Natural killer cell (primary cell): Measurements from ENCODE around the gene TTC28. TPM values are rescaled to one million over a fixed set of nuclear protein-coding genes. Genes with fewer than 3 reads are reported as not detected.

ENCODE experiments used
- ATAC-seq, 3 donors: fragments of 150-1000 bp in 2 of 3; fragments of 200-7000 bp in 1 of 3; cut with Tn5 transposase; 1 replicate in 1 of 3; 2 replicates in 2 of 3; pipeline ENCODE4 v1.10.0; 2021; ENCODE audit warnings: mild to moderate bottlenecking in 2 of 3, moderate library complexity in 2 of 3
- DNase-seq, 2 donors: peaks; one replicate each; pipeline versions ENCODE4 v3.0.0 to v3.0.0-alpha.2; 2013 to 2021; ENCODE audit warnings: mixed read lengths in 1 of 2
- H3K27ac ChIP-seq: one replicate; pipeline ENCODE4 v1.5.1; 2013; ENCODE audit warnings: mild to moderate bottlenecking, low read length
- H3K27me3 ChIP-seq: one replicate; pipeline ENCODE4 v1.6.1; 2013; ENCODE audit warnings: low read length; ENCODE audit not compliant: control insufficient read depth, insufficient read depth
- H3K36me3 ChIP-seq: one replicate; pipeline ENCODE4 v1.6.1; 2013; ENCODE audit warnings: low read length; ENCODE audit not compliant: control insufficient read depth, insufficient read depth
- H3K4me1 ChIP-seq: one replicate; pipeline ENCODE4 v1.6.1; 2013; ENCODE audit warnings: low read length; ENCODE audit not compliant: control insufficient read depth, insufficient read depth
- H3K4me3 ChIP-seq: one replicate; pipeline ENCODE4 v1.5.1; 2013; ENCODE audit warnings: low read length
- H3K9me3 ChIP-seq: one replicate; pipeline ENCODE4 v1.6.1; 2013; ENCODE audit warnings: low read length; ENCODE audit not compliant: control insufficient read depth, insufficient read depth
- H3K27ac Mint-ChIP-seq, 2 donors: one replicate each; pipeline ENCODE4 v1.8.0; 2022; ENCODE audit warnings: mild to moderate bottlenecking in 2 of 2, mixed read lengths in 2 of 2, moderate library complexity in 1 of 2
- H3K27me3 Mint-ChIP-seq, 2 donors: one replicate each; pipeline ENCODE4 v1.8.0; 2022; ENCODE audit warnings: low read depth in 2 of 2, mixed read lengths in 2 of 2
- H3K36me3 Mint-ChIP-seq: one replicate; pipeline ENCODE4 v1.8.0; 2022; ENCODE audit warnings: mixed read lengths
- H3K4me1 Mint-ChIP-seq, 2 donors: one replicate each; pipeline ENCODE4 v1.8.0; 2022; ENCODE audit warnings: mixed read lengths in 2 of 2
- H3K4me3 Mint-ChIP-seq: one replicate; pipeline ENCODE4 v1.8.0; 2022; ENCODE audit warnings: mild to moderate bottlenecking, moderate library complexity, mixed read lengths
- H3K9me3 Mint-ChIP-seq, 2 donors: one replicate each; pipeline ENCODE4 v1.8.0; 2022; ENCODE audit warnings: mixed read lengths in 2 of 2
- CTCF ChIP-seq: fragments of 200-600 bp; IDR thresholded peaks from one replicate; pipeline ENCODE4 v1.8.0; 2022; ENCODE audit warnings: antibody characterized with exemption
- WGBS: methylation state at CpG from one replicate; pipeline ENCODE4 v1.1.7; 2013; ENCODE audit warnings: missing lambda C conversion rate; ENCODE audit not compliant: insufficient coverage; 5-methylcytosine and 5-hydroxymethylcytosine counted together
- intact Hi-C: fragments of 100-400 bp; cut with micrococcal nuclease; formaldehyde crosslinking; loops from one replicate; pipeline ENCODE4 v1.14.2; 2022
- total RNA-seq, 4 donors: library from RNA; stranded (reverse); fragments of 120-200 nt in 1 of 4; gene quantifications; one replicate each; pipeline versions ENCODE4 v1.2.3 to v1.2.4, GENCODE V29; 2013 to 2022

Gene TTC28
- total RNA-seq, 3 donors from 2014 or later (not counting 1 experiment from before 2014, with no cell fraction given) = 4.1 to 10.0 (median 8.6) TPM

DNA sequence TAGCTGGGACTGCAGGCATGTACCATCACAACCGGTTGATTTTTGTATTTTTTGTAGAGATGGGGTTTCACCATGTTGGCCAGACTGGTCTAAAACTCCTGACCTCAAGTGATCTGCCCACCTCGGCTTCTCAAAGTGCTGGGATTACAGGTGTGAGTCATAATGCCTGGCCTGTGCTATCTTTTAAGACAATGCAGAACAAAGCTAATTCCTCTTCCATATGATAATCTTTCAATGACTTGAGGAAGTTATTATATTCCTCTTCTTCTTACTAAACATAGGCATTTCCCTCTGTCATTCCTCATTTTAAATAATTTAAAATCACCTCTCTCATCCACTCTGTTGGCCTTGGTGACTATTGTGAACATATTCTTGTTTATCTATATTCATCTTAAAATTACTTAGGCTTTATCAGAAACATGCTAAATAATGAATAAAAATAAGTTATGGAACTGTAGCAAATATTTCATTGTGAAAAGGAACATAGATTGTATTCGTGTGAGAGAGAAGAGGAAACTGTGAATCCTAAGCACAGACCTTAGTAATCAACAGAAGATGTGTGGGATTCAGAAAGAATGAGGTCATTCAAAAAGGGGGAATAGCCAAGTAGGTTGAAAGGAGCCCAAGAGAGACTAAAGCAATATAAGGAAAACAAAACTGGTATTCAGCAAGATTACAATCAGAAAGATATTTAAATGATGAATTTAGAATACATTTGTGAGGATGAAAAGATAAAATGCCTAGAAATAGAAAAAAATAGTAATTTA, 269.4 kb downstream of the TTC28 start:
- DNase-seq (no peak), ATAC-seq (no peak)
- Histone ChIP-seq H3K4me3 (no peak overlapping the region), H3K27me3 (no peaks in the 10 kb centered on the region), H3K4me1 (no peaks in the 10 kb centered on the region), H3K9me3 (no peaks in the 10 kb centered on the region), H3K36me3 (no peaks in the 10 kb centered on the region), H3K27ac (no peak overlapping the region)
- Mint-ChIP-seq H3K36me3 (no peaks in the 10 kb centered on the region), H3K9me3 (no peaks in the 10 kb centered on the region), H3K27ac (no peak overlapping the region), H3K27me3 (peaks cover 7 to 14% of the 10 kb centered on the region in 2 donors), H3K4me3 (no peak overlapping the region), H3K4me1 (no peaks in the 10 kb centered on the region)
- intact Hi-C loops = no loop called here
- TF ChIP-seq CTCF = no peak
- 60% methylated on average over 3 of the region's 3 CpGs for WGBS

- H3K27me3 ChIP-seq = no peaks in the 10 kb centered on the region
- H3K27ac ChIP-seq = no peak overlapping the region
- H3K27me3 Mint-ChIP-seq = peaks cover 7 to 14% of the 10 kb centered on the region in 2 donors
- no peaks in the 10 kb centered on the region for H3K36me3 Mint-ChIP-seq
- H3K4me1 Mint-ChIP-seq = no peaks in the 10 kb centered on the region
- DNase-seq (no peak), ATAC-seq (no peak)
- intact Hi-C loops = loop anchor here (5.0 kb wide), 1 partner anchor 729 kb away; no protein-coding TSS in a partner anchor
- H3K27ac Mint-ChIP-seq = no peak overlapping the region
- H3K4me3 ChIP-seq = no peak overlapping the region
- no peaks in the 10 kb centered on the region for H3K9me3 Mint-ChIP-seq
- H3K4me1 ChIP-seq = no peaks in the 10 kb centered on the region
- WGBS = 77% methylated on average over 2 of the region's 2 CpGs
- H3K36me3 ChIP-seq = no peaks in the 10 kb centered on the region
- no peak overlapping the region for H3K4me3 Mint-ChIP-seq
- no peak for TF ChIP-seq CTCF
- no peaks in the 10 kb centered on the region for H3K9me3 ChIP-seq
These were observed 270.9 kb downstream of the TTC28 start for GRCh38 chr22:28408709-28409108.

GRCh38 chr22:28407645-28408044, 272.0 kb downstream of the TTC28 start:
- TF ChIP-seq CTCF = no peak
- H3K4me1 Mint-ChIP-seq = no peaks in the 10 kb centered on the region
- no peaks in the 10 kb centered on the region for H3K9me3 Mint-ChIP-seq
- H3K27ac Mint-ChIP-seq = no peak overlapping the region
- WGBS = 100% methylated on average over 1 of the region's 4 CpGs
- ATAC-seq (no peak), DNase-seq (no peak)
- H3K27me3 ChIP-seq = no peaks in the 10 kb centered on the region
- H3K9me3 ChIP-seq = no peaks in the 10 kb centered on the region
- no peaks in the 10 kb centered on the region for H3K36me3 Mint-ChIP-seq
- no peak overlapping the region for H3K4me3 Mint-ChIP-seq
- intact Hi-C loops = loop anchor here (5.0 kb wide), 1 partner anchor 730 kb away; no protein-coding TSS in a partner anchor
- H3K27me3 Mint-ChIP-seq = peaks cover 4 to 14% of the 10 kb centered on the region in 2 donors
- H3K4me1 ChIP-seq = no peaks in the 10 kb centered on the region
- H3K4me3 ChIP-seq = no peak overlapping the region
- no peaks in the 10 kb centered on the region for H3K36me3 ChIP-seq
- H3K27ac ChIP-seq = no peak overlapping the region
